ENCODE data around the gene TAF4. TPM values are rescaled to one million over a fixed set of nuclear protein-coding genes. Genes with fewer than 3 reads are reported as not detected.

The TAF4 gene
- total and polyA plus RNA-seq, 8 donors, result 5.7 to 15.2 (median 8.4) TPM

- no peak for ATAC-seq
- no peak overlapping the region for H3K4me3 ChIP-seq
- no peak for FAIRE-seq
- H3K4me1 ChIP-seq, result peaks cover 0 to 2% (median 0%) of the 10 kb centered on the region in 3 donors
- intact Hi-C loops (cut with DNase I), result no loop called here
- no peaks in the 10 kb centered on the region for H3K27me3 ChIP-seq
- no peaks in the 10 kb centered on the region for H3K9me3 ChIP-seq
- DNase-seq, result peak in 1 of 6 donors; percentile 45
- H3K27ac ChIP-seq, result no peak overlapping the region
- no peaks in the 10 kb centered on the region for H3K36me3 ChIP-seq
- 82 to 94% methylated on average over 7 of the region's 7 CpGs for WGBS, 2 donors
- TF ChIP-seq CTCF (IDR thresholded peaks at IDR 0.05), result no peak
Measured at GRCh38 chr20:62048346-62048761, 17.3 kb downstream of the TAF4 start.

GRCh38 chr20:62047666-62048345, 17.9 kb downstream of the TAF4 start:
- H3K4me3 ChIP-seq, result no peak overlapping the region
- no peak for TF ChIP-seq CTCF (IDR thresholded peaks at IDR 0.05)
- H3K4me1 ChIP-seq, result peaks cover 0 to 2% (median 0%) of the 10 kb centered on the region in 3 donors
- WGBS, 2 donors, result 93 to 94% methylated on average over 24 of the region's 24 CpGs
- no peaks in the 10 kb centered on the region for H3K9me3 ChIP-seq
- no peak overlapping the region for H3K27ac ChIP-seq
- intact Hi-C loops (cut with DNase I), result no loop called here
- ATAC-seq, result no peak
- no peaks in the 10 kb centered on the region for H3K27me3 ChIP-seq
- DNase-seq, result peak in 1 of 6 donors; percentile 46
- no peaks in the 10 kb centered on the region for H3K36me3 ChIP-seq
- FAIRE-seq, result no peak

- WGBS, 2 donors, result 94 to 95% methylated on average over 15 of the region's 15 CpGs
- H3K4me3 ChIP-seq, result no peak overlapping the region
- ATAC-seq (no peak), FAIRE-seq (no peak), DNase-seq (peak in 1 of 6 donors; percentile 24)
- H3K9me3 ChIP-seq, result no peaks in the 10 kb centered on the region
- H3K36me3 ChIP-seq, result no peaks in the 10 kb centered on the region
- intact Hi-C loops (cut with DNase I), result no loop called here
- H3K27ac ChIP-seq, result no peak overlapping the region
- TF ChIP-seq CTCF (IDR thresholded peaks at IDR 0.05), result no peak
- peaks cover 0 to 2% (median 0%) of the 10 kb centered on the region in 3 donors for H3K4me1 ChIP-seq
- no peaks in the 10 kb centered on the region for H3K27me3 ChIP-seq
Measured at GRCh38 chr20:62046431-62046830, 19.2 kb downstream of the TAF4 start.

- WGBS, 2 donors, result 85 to 89% methylated on average over 22 of the region's 22 CpGs
- ATAC-seq (no peak), FAIRE-seq (no peak), DNase-seq (peak in 1 of 6 donors; percentile 18)
- no peaks in the 10 kb centered on the region for H3K27me3 ChIP-seq
- peaks cover 0 to 2% (median 0%) of the 10 kb centered on the region in 3 donors for H3K4me1 ChIP-seq
- H3K9me3 ChIP-seq, result no peaks in the 10 kb centered on the region
- H3K4me3 ChIP-seq, result no peak overlapping the region
- intact Hi-C loops (cut with DNase I), result no loop called here
- no peaks in the 10 kb centered on the region for H3K36me3 ChIP-seq
- no peak overlapping the region for H3K27ac ChIP-seq
- no peak for TF ChIP-seq CTCF (IDR thresholded peaks at IDR 0.05)
Measured at GRCh38 chr20:62045529-62046285, 20.0 kb downstream of the TAF4 start.

GRCh38 chr20:62045118-62045517, 20.6 kb downstream of the TAF4 start:
- peaks cover 0 to 2% (median 0%) of the 10 kb centered on the region in 3 donors for H3K4me1 ChIP-seq
- FAIRE-seq (no peak), ATAC-seq (no peak), DNase-seq (no peak)
- H3K9me3 ChIP-seq, result no peaks in the 10 kb centered on the region
- intact Hi-C loops (cut with DNase I), result no loop called here
- H3K27ac ChIP-seq, result no peak overlapping the region
- H3K36me3 ChIP-seq, result no peaks in the 10 kb centered on the region
- TF ChIP-seq CTCF (IDR thresholded peaks at IDR 0.05), result no peak
- 89 to 91% methylated on average over 20 of the region's 20 CpGs for WGBS, 2 donors
- no peak overlapping the region for H3K4me3 ChIP-seq
- H3K27me3 ChIP-seq, result no peaks in the 10 kb centered on the region
